OCI-LY7 (cell line): ENCODE measurements around the gene EFNA5. TPM values are rescaled to one million over a fixed set of nuclear protein-coding genes. Genes with fewer than 3 reads are reported as not detected.

Source experiments
- BruUV-seq: library from RNA; stranded (reverse); fragments of 400-500 nt; replicated peaks from 2 replicates; lab custom pipeline; 2021; lab: Mats Ljungman, UMichigan
- CTCF ChIA-PET: fragments of 300-600 bp; sonication (Branson Sonifier 250); formaldehyde crosslinking; loops from one replicate; lab custom pipeline; 2022; ENCODE audit warnings: antibody characterized with exemption; ENCODE audit not compliant: unreplicated experiment; lab: Charles Lee
- POLR2A ChIA-PET: fragments of 300-600 bp; sonication (Branson Sonifier 250); formaldehyde crosslinking; loops from one replicate; lab custom pipeline; 2022; ENCODE audit warnings: antibody characterized with exemption; lab: Charles Lee
- DNase-seq: peaks from one replicate; pipeline ENCODE4 v3.0.0-alpha.2; 2015; ENCODE audit warnings: low spot score
- H2AFZ ChIP-seq: fragments of 200-600 bp; sonication (generic), shearing (Covaris generic); 2 replicates; pipeline ENCODE4 v1.6.1; 2014; ENCODE audit warnings: mild to moderate bottlenecking, antibody characterized with exemption, low read length, moderate library complexity
- H3K27ac ChIP-seq: fragments of 200-600 bp; sonication (generic); 2 replicates; pipeline ENCODE4 v1.5.1; 2014; ENCODE audit warnings: mixed run types, low read depth, mild to moderate bottlenecking, moderate library complexity, low read length, inconsistent platforms; ENCODE audit not compliant: poor library complexity, severe bottlenecking
- H3K36me3 ChIP-seq: fragments of 200-600 bp; sonication (generic); 2 replicates; pipeline ENCODE4 v1.6.1; 2014; ENCODE audit warnings: mild to moderate bottlenecking, antibody characterized with exemption, low read length, moderate library complexity, mixed read lengths; ENCODE audit not compliant: insufficient read depth
- H3K4me1 ChIP-seq: fragments of 200-600 bp; sonication (generic); 2 replicates; pipeline ENCODE4 v1.5.1; 2014; ENCODE audit warnings: mild to moderate bottlenecking, low read length; ENCODE audit not compliant: insufficient read depth, poor library complexity, severe bottlenecking
- H3K4me2 ChIP-seq: fragments of 200-600 bp; sonication (generic); 2 replicates; pipeline ENCODE4 v1.6.1; 2014; ENCODE audit warnings: mild to moderate bottlenecking, low read length
- H3K4me3 ChIP-seq: fragments of 200-600 bp; sonication (generic); 2 replicates; pipeline ENCODE4 v1.5.1; 2014; ENCODE audit warnings: mild to moderate bottlenecking, low read depth, low read length; ENCODE audit not compliant: poor library complexity, severe bottlenecking
- H3K79me2 ChIP-seq: fragments of 200-600 bp; sonication (generic); 2 replicates; pipeline ENCODE4 v1.6.1; 2016; ENCODE audit warnings: low read depth, mild to moderate bottlenecking, low read length, moderate library complexity, mixed read lengths; ENCODE audit not compliant: insufficient read depth
- H3K9me2 ChIP-seq: fragments of 200-600 bp; sonication (generic); 2 replicates; pipeline ENCODE4 v1.6.1; 2016; ENCODE audit warnings: mild to moderate bottlenecking, low read length, mixed read lengths; ENCODE audit not compliant: insufficient read depth
- H3K9me3 ChIP-seq: fragments of 200-600 bp; sonication (generic); 2 replicates; pipeline ENCODE4 v1.6.1; 2014; ENCODE audit warnings: mild to moderate bottlenecking, mixed run types, low read length, mixed read lengths
- H4K20me1 ChIP-seq: fragments of 200-600 bp; sonication (generic); 2 replicates; pipeline ENCODE4 v1.6.1; 2014; ENCODE audit warnings: mild to moderate bottlenecking, antibody characterized with exemption, low read length, moderate library complexity, mixed read lengths; ENCODE audit not compliant: insufficient read depth
- CTCF ChIP-seq: fragments of 200-600 bp; sonication (generic); conservative IDR thresholded peaks from 2 replicates; pipeline ENCODE4 v1.5.1; 2014; ENCODE audit warnings: mild to moderate bottlenecking, antibody characterized with exemption, low read length, moderate library complexity, mixed read lengths
- EZH2phosphoT487 ChIP-seq: fragments of 200-600 bp; sonication (generic); IDR thresholded peaks from 2 replicates; pipeline ENCODE4 v1.6.1; 2018; ENCODE audit warnings: low read depth, borderline replicate concordance, mild to moderate bottlenecking, mixed run types, antibody characterized with exemption, low read length, moderate library complexity, mixed read lengths
- intact Hi-C: fragments of 100-400 bp; cut with micrococcal nuclease; formaldehyde crosslinking; loops from one replicate; pipeline ENCODE4 v1.10.0; 2022; ENCODE audit not compliant: unreplicated experiment
- total RNA-seq, 2 experiments: library from RNA; depleted of rRNA in 1 of 2; stranded (reverse); fragments of >200 nt in 1 of 2; shearing (Covaris generic) in 1 of 2; gene quantifications; 2 replicates each; pipeline ENCODE4 v1.2.3, GENCODE V29; 2014 to 2022

EFNA5 gene
- total RNA-seq, 2 experiments from 2014 or later: 2.1 to 3.1 TPM

DNA sequence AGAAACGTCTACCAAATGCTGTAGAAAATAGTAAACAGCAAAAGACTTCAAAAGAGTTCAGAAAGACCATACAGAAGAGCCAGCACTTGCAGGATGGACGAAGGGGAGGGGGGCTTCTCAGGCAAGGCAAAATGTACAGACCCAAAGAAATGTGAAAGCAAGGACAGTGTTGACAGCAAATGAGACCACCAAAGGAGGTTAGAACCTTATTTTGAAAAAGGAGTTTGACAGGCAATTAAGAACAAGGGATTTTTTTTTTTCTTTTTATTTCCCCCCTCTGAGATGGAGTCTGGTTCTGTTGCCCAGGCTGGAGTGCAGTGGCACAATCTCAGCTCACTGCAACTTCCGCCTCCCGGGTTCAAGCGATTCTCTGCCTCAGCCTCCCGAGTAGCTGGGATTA lies 223.2 kb downstream of the EFNA5 start:
- TF ChIP-seq EZH2phosphoT487: no peak
- no peak for TF ChIP-seq CTCF
- BruUV-seq: no TSS peak
- CTCF ChIA-PET: no interaction called here
- intact Hi-C loops: loop anchor here (5.0 kb wide), 1 partner anchor 65 kb away; no protein-coding TSS in a partner anchor
- peaks cover 39% of the 10 kb centered on the region for H3K4me1 ChIP-seq
- H3K9me3 ChIP-seq: 0 out of 2 replicates have a peak, but pooled peaks cover 4% of the 10 kb centered on the region
- H3K36me3 ChIP-seq: no peaks in the 10 kb centered on the region; the same call in 1 of the 2 replicates
- H3K9me2 ChIP-seq: no peaks in the 10 kb centered on the region
- H2AFZ ChIP-seq: peak overlapping the region; percentile 60
- H3K27ac ChIP-seq: no peak overlapping the region
- peak overlapping the region; percentile 12; the same call in 1 of the 2 replicates for H3K4me2 ChIP-seq
- no peaks in the 10 kb centered on the region for H4K20me1 ChIP-seq
- no peak overlapping the region for H3K4me3 ChIP-seq
- no peak for DNase-seq
- no peaks in the 10 kb centered on the region for H3K79me2 ChIP-seq
- POLR2A ChIA-PET: interaction anchor here (0.7 to 2.4 kb wide), 8 partner anchors 9 to 65 kb away, joined by 3 to 13 read pairs (median 5); no protein-coding TSS in a partner anchor

GRCh38 chr5:107446972-107447371 lies 223.8 kb downstream of the EFNA5 start:
- no peaks in the 10 kb centered on the region; the same call in 1 of the 2 replicates for H3K36me3 ChIP-seq
- peaks cover 39% of the 10 kb centered on the region for H3K4me1 ChIP-seq
- H3K4me2 ChIP-seq: 0 out of 2 replicates have a peak overlapping the region, but pooled peaks have one; percentile 12
- intact Hi-C loops: loop anchor here (5.0 kb wide), 1 partner anchor 65 kb away; no protein-coding TSS in a partner anchor
- TF ChIP-seq CTCF: no peak
- H2AFZ ChIP-seq: peak overlapping the region; percentile 60
- H3K9me3 ChIP-seq: 0 out of 2 replicates have a peak, but pooled peaks cover 4% of the 10 kb centered on the region
- CTCF ChIA-PET: no interaction called here
- POLR2A ChIA-PET: interaction anchor here (0.5 to 1.2 kb wide), 3 partner anchors 11 to 96 kb away, joined by 3 to 7 read pairs (median 5); no protein-coding TSS in a partner anchor
- no peaks in the 10 kb centered on the region for H3K9me2 ChIP-seq
- no peaks in the 10 kb centered on the region for H4K20me1 ChIP-seq
- H3K4me3 ChIP-seq: no peak overlapping the region
- no TSS peak for BruUV-seq
- H3K79me2 ChIP-seq: no peaks in the 10 kb centered on the region
- H3K27ac ChIP-seq: no peak overlapping the region
- DNase-seq: no peak

- no peak for DNase-seq
- Histone ChIP-seq H3K9me3 (0 out of 2 replicates have a peak, but pooled peaks cover 4% of the 10 kb centered on the region), H3K9me2 (no peaks in the 10 kb centered on the region), H3K27ac (no peak overlapping the region), H3K4me3 (no peak overlapping the region), H3K4me1 (peaks cover 22% of the 10 kb centered on the region), H4K20me1 (no peaks in the 10 kb centered on the region), H3K79me2 (no peaks in the 10 kb centered on the region), H3K36me3 (no peaks in the 10 kb centered on the region; the same call in 1 of the 2 replicates), H3K4me2 (no peak overlapping the region), H2AFZ (no peak overlapping the region; the same call in 1 of the 2 replicates)
- ChIA-PET CTCF (no interaction called here), POLR2A (interaction anchor here (0.7 kb wide), 1 partner anchor 52 kb away, joined by 3 read pairs; no protein-coding TSS in a partner anchor)
- TF ChIP-seq CTCF: no peak
- TF ChIP-seq EZH2phosphoT487: no peak
- no TSS peak for BruUV-seq
- intact Hi-C loops: no loop called here
Observed at GRCh38 chr5:107444300-107444699, 226.4 kb downstream of the EFNA5 start.
